GM19395 (cell line): ENCODE measurements around the gene CACNA1C.

Experiments used
- ATAC-seq: cut with Tn5 transposase; IDR thresholded peaks from one replicate; pipeline ENCODE4 v1.9.1; 2021; ENCODE audit warnings: mild to moderate bottlenecking, moderate library complexity; ENCODE audit not compliant: unreplicated experiment

Gene CACNA1C

GRCh38 chr12:2227360-2227759 lies 174.6 kb downstream of the CACNA1C start:
- no peak for ATAC-seq

GRCh38 chr12:2228535-2228934 lies 175.7 kb downstream of the CACNA1C start:
- no peak for ATAC-seq

- no peak for ATAC-seq
Measured at GRCh38 chr12:2229661-2230539, 177.1 kb downstream of the CACNA1C start.

- ATAC-seq, result no peak
Measured at GRCh38 chr12:2231011-2231595, 178.3 kb downstream of the CACNA1C start.

- no peak for ATAC-seq
Measured at GRCh38 chr12:2231956-2232355, 179.2 kb downstream of the CACNA1C start.

- no peak for ATAC-seq
Measured at GRCh38 chr12:2233034-2233433, 180.2 kb downstream of the CACNA1C start.

- ATAC-seq, result no peak
Measured at GRCh38 chr12:2234091-2234490, 181.3 kb downstream of the CACNA1C start.

- no peak for ATAC-seq
Measured at GRCh38 chr12:2234646-2235350, 182.0 kb downstream of the CACNA1C start.

GRCh38 chr12:2236506-2237294 lies 183.9 kb downstream of the CACNA1C start:
- ATAC-seq, result no peak

- no peak for ATAC-seq
Measured at GRCh38 chr12:2238111-2238510, 185.3 kb downstream of the CACNA1C start.

- ATAC-seq, result no peak
Measured at GRCh38 chr12:2239381-2239871, 186.6 kb downstream of the CACNA1C start.

GRCh38 chr12:2240390-2240789 lies 187.6 kb downstream of the CACNA1C start:
- ATAC-seq, result no peak

GRCh38 chr12:2240984-2241383 lies 188.2 kb downstream of the CACNA1C start:
- no peak for ATAC-seq

GRCh38 chr12:2242216-2242615 lies 189.4 kb downstream of the CACNA1C start:
- ATAC-seq, result no peak

- ATAC-seq, result no peak
Measured at GRCh38 chr12:2242816-2243215, 190.0 kb downstream of the CACNA1C start.

GRCh38 chr12:2243275-2243674 lies 190.5 kb downstream of the CACNA1C start:
- ATAC-seq, result no peak

GRCh38 chr12:2244013-2244861 lies 191.4 kb downstream of the CACNA1C start:
- no peak for ATAC-seq

- no peak for ATAC-seq
Measured at GRCh38 chr12:2246358-2246757, 193.6 kb downstream of the CACNA1C start.

- ATAC-seq, result no peak
Measured at GRCh38 chr12:2247120-2247519, 194.3 kb downstream of the CACNA1C start.

- ATAC-seq, result no peak
Measured at GRCh38 chr12:2247596-2247995, 194.8 kb downstream of the CACNA1C start.
